NCI-H2196 treated with DMSO at 0.1 percent for 48 hours (cell line): ENCODE measurements around the gene RHBG.
"Not testable (repeated sequence)": the region's sequence is repeated elsewhere in the genome, so short reads cannot be mapped to it uniquely, and the experiment has no call there.

Source experiments
- DNase-seq: peaks from one replicate; lab custom pipeline; 2025; ENCODE audit not compliant: unreplicated experiment; lab: John Stamatoyannopoulos, UW

The RHBG gene

DNA sequence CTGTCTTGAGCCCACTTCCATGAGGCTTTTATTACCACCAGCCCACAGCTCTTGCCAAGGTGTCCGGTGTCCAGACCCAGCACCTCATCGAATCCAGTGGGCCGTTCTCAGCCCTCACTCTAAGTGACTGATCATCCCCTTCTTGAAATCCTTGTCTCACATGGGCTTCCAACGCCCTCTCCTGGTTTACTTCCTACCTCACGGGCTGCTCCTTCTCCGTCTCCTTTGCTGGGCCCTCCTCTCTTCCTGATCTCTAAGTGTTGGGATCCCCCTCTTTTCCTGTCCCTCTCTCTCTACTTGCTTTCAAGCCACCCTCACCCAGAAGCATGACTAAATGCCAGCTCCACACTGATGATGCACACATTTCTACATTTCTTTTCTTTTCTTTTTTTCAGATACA, 9.0 kb upstream of the RHBG start:
- no peak for DNase-seq

GRCh38 chr1:156360534-156360933, 8.5 kb upstream of the RHBG start:
- no peak for DNase-seq

DNA sequence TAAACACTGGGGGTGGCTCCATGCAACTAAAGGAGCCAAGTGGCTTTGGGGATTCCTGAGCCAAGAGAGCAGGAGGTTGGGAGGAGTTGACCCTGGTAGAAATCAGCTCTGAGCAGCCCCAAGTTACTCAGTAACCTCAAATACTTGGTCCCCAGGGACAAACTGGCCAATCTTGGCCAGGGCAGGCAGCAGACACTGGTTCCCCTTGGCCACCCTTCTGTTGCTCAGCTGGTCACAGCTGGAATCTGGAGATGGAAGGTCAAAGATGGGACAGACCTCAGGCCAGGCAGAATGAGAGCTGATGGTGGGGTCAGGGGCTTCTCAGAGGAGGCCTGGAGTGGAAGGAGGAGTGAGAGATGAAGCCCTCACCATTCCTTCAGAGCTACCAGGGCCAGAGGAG, 3.3 kb upstream of the RHBG start:
- no peak for DNase-seq

DNA sequence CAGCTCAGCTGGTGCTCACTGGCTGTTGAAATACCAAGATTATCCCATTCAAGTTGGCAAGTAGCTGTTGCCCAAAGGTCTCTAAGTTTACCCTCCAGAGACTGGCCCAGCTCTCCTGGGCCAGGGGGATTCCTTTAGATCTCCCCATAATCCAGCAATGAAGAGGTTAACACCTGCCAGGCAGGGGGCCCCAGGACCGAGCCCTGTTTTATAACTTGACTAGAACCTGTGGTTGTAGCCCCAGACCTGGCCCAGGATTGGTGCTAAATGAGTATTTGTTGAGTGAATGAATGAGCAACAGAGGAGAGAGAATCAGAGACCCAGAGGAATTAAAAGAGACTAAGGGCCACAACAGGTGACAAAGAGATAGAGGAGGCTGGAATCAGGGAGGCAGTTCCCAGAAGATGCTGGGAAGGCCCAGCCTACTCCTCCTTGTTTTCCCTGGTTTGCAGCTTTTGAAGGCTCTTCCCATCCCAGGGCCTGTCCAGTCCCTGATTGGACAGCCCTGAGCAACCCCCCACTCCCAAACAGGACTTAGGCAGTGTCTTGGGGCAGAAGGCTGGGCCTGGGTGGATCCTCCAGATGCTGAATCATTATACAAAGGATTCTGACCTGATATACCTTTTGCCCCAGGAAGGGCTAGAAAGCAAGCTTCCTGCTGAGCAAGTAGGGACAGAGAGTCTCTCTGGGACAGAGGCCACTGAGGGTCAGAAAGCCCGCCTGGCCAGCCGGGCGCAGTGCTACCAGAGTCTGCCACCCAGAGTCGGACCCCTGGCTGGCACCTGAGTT, 2.4 kb upstream of the RHBG start:
- no peak for DNase-seq

DNA sequence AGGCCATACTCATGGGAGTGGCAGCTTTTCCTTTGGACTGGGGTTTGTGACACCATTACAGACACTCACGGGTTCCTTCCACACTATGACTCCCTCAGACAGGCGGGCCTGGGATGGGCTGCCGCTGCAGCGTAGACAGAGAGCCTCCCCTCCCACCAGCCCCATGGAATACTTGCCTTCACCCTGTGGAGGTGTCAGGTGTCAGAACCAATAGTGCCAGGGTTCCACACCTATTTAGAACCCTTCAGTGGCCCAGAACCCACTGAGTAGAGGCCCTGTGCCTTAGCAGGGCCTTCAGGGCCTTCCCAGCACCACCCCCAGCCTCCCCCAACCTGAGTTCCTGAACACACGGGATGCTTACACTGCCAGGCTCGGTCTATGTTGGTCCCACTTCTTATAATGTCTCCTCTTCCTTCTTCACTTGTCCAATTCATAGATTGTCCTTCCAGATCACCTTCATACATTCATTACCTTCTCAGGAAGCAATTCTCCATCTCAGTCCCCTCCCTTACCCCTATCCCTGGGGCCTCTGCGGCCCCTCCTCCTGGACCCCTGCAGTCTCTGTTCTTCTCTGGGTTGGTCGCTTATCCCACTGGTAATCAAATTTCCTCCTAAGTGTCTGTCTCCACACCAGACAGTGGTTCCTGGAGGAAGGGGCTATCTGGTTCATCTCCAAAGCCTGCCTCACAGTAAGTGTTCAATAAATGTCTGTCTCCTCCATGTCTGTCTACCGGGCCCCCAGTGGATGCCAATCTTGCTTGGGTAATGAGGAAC, 1.4 kb upstream of the RHBG start:
- no peak for DNase-seq

GRCh38 chr1:156368157-156368658, 803 bp upstream of the RHBG start:
- no peak for DNase-seq

- not testable (repeated sequence) for DNase-seq
These were observed 775 bp downstream of the RHBG start for GRCh38 chr1:156369685-156370286.

GRCh38 chr1:156371553-156372264, 2.7 kb downstream of the RHBG start:
- DNase-seq: no peak

DNA sequence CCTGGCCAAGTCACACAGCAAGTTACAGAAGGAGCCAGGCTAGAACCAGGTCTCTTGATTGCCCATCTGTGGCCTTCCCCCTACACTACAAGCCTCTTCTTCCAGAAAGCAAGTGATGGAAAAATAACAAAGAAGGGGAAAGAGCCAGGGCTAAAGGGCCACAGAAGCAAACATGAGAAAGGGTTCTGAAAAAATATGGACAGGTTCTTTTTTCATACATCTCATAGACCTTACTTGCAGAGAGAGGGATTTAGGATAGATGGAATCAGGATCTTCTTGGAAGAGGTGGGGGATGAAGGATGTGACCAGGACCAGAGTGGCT, 3.2 kb downstream of the RHBG start:
- no peak for DNase-seq

GRCh38 chr1:156372876-156373275, 3.9 kb downstream of the RHBG start:
- no peak for DNase-seq

- no peak for DNase-seq
These were observed 4.5 kb downstream of the RHBG start for GRCh38 chr1:156373546-156373945.

- DNase-seq: no peak
These were observed 7.1 kb downstream of the RHBG start for GRCh38 chr1:156376146-156376545.

DNA sequence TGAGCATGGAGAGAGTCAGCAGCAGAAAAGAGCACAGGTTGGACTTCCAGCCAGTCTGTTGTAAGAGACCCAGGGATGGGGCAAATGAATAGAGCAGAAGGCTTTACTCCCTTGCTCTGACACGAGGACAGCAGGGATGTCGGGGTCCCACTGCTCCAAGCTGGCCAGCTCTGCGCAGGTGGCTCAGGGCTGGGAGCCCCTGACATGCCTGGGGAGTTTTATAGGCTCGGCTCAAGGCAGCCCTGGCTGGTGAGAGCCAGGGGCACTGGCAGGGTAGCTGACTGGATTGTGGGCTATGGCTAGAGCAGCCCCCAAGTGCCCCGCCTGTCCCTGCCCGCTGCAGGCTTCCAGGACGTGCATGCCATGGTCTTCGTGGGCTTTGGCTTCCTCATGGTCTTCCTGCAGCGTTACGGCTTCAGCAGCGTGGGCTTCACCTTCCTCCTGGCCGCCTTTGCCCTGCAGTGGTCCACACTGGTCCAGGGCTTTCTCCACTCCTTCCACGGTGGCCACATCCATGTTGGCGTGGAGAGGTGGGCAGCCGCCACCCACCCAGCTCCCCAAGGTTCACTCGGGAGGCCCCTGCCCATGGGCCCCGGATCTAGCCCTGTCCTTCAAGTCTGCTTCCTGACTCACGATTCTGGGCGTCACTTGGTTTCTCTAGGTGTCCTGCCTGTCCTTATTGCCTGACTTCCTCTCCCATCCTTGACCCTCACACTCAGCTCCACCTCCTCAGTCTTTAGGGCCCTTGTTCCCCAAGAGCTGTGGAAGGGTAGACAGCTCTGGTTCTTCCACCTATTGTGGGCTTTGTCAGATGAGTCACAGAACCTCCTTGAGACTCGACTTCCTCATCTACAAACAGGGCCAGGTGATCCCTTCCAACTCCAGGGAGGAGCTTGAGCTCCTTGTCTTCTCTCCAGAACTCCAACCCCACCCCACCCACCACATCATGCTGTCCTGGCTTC, 8.2 kb downstream of the RHBG start:
- no peak for DNase-seq

GRCh38 chr1:156378557-156378956, 9.5 kb downstream of the RHBG start:
- no peak for DNase-seq

GRCh38 chr1:156379420-156380165, 10.6 kb downstream of the RHBG start:
- DNase-seq: no peak

DNA sequence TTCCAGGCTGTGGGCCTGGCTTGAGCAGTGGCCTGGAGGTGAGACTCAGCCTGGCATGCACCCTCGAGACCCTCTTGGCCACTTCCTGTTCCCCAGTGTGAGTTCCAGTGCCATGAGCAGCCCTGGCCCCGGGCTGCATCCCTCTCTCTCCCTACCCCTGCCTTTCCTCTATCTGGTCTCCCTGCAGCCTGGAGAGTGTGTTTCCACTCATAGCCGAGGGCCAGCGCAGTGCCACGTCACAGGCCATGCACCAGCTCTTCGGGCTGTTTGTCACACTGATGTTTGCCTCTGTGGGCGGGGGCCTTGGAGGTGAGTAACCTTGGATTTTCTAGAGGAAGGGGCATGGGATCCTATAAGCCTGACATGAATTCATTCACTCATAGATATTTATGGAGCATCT, 13.6 kb downstream of the RHBG start:
- no peak for DNase-seq

- peak; percentile 21 for DNase-seq
These were observed 14.0 kb downstream of the RHBG start for GRCh38 chr1:156383023-156383422.

GRCh38 chr1:156384007-156384406, 15.0 kb downstream of the RHBG start:
- no peak for DNase-seq

DNA sequence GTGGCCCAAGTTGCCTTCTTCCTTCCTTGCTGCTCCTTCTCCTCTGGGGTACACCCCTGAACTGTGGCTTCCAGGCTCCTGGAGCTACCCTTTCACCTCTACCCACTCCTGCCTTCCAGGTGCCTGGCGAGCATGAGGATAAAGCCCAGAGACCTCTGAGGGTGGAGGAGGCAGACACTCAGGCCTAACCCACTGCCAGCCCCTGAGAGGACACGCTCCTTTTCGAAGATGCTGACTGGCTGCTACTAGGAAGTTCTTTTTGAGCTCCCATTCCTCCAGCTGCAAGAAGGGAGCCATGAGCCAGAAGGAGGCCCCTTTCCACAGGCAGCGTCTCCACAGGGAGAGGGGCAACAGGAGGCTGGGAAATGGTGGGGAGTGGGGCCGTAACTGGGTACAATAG, 15.6 kb downstream of the RHBG start:
- no peak for DNase-seq
